SW480 (cell line): Measurements from ENCODE around the gene JAGN1.
A peak's percentile ranks its signal among the peaks of the same experiment; 100 is the strongest.
"Not testable (repeated sequence)": the region's sequence is repeated elsewhere in the genome, so short reads cannot be mapped to it uniquely, and the experiment has no call there.

Source experiments
- DNase-seq: peaks from one replicate; pipeline ENCODE4 v3.0.0-alpha.2; 2016; ENCODE audit warnings: low spot score

Gene JAGN1

DNA sequence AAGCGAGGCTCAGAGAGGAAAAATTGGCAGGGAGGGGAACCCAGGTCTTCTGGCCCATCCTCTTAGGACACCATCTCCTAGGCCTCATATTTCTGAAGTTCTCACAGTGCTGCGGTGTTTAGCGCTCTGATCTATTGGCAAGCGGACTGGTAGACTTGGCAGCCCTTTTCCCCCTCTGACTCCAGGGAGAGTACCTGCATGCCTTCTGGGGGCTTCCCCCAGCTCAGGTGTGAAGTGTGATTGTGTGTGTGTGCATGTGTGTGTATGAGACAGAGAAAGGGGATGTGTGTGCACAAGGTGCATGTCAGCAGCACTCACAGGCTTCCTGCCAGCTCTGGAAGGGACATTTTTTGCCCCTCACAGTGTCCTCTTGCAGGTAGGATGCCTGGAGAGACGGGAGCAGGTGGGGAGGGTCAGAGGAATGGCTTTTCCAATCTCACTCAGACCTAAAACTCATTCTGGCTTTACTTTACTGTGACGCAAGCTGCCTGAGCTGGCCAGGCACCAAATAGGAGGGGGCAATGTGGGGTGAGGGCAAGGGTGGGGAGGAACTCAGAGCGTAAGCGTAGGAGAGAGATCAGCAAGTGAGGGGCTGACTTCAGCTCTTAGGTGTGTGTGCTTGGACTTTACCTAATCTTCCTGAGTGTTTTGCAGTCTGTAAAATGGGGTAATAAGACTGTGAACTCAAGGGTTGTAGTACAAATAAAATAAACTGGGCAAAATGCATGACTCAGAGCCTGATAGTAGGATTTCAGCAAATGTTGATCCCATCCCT is 8.2 kb downstream of the JAGN1 start:
- DNase-seq = no peak

GRCh38 chr3:9899289-9899791 is 8.9 kb downstream of the JAGN1 start:
- DNase-seq = no peak

DNA sequence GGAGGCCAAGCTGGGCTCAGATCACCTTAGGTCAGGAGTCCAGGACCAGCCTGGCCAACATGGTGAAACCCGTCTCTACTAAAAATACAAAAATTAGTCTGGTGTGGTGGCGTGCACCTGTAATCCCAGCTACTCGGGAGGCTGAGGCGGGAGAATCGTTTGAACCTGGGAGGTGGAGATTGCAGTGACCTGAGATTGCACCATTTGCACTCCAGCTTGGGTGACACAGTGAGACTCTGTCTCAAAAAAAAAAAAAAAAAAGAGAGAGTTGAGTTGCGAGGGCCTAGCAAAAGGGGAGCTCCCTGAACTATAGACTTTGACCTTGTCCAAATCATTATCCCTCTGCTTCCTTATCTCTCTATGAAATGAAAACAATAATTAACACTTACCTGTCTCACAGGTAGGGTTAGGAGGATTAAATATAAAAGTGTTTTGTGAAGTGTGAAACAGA is 10.6 kb downstream of the JAGN1 start:
- not testable (repeated sequence) for DNase-seq

GRCh38 chr3:9901967-9902366 is 11.6 kb downstream of the JAGN1 start:
- no peak for DNase-seq

GRCh38 chr3:9902372-9903237 is 12.2 kb downstream of the JAGN1 start, which contains the start of gene IL17RE:
TSS of gene IL17RE (plus strand) at chr3:9902848. CDS start at chr3:9902933, 85 bp downstream.
- peak; percentile 51 for DNase-seq

GRCh38 chr3:9903238-9903624 is 12.8 kb downstream of the JAGN1 start:
- DNase-seq = no peak

DNA sequence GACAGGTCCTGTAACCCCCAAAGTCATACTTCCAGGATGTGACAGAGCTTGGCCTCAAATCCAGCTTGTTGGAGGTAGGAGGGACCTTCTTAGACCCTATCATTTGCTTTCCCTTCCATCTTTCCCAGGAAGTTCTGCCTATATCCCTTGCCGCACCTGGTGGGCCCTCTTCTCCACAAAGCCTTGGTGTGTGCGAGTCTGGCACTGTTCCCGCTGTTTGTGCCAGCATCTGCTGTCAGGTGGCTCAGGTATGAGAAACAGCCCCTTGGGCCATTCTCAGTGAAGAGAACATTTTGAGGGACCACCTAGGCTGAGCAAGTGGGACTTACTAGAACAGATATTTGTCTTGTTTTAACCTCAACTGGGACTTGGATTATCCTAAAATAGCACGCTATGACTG is 13.5 kb downstream of the JAGN1 start:
- no peak for DNase-seq

DNA sequence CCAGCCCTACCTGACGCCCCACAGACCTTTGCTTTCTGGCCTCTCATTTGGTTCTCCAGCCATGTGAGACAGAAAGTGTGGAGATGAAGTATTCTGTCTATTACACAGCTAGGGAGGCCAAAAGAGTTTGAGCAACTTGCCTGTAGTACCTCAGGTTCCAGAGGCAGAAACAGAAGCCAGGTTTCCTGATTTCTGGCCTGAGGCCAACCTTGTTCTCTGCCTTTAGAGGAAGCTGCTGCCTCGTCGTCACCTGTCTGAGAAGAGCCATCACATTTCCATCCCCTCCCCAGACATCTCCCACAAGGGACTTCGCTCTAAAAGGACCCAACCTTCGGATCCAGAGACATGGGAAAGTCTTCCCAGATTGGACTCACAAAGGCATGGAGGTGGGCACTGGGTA is 16.1 kb downstream of the JAGN1 start:
- DNase-seq = no peak

DNA sequence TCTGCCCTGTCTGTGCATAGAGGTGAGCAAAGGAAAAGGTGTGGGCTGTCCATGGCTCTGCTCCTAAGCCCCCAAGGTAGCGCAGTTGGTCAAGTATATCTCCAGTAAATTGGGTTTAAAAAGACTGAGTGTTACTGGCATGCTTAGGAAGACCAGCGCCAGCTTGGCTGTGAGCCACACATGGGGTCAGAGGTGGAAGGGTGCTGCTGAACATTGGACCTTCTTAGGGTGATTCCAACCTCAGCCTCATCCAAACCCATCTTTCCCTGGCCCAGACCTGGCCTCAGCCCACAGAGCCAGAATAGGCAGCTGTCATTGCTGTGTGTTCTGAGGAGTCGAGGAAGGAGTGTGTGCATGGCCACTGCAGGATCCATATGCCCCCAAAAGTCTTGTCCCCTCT is 17.9 kb downstream of the JAGN1 start:
- no peak for DNase-seq

GRCh38 chr3:9909221-9910013 is 19.0 kb downstream of the JAGN1 start:
- no peak for DNase-seq

GRCh38 chr3:9911863-9912262 is 21.5 kb downstream of the JAGN1 start:
- no peak for DNase-seq

DNA sequence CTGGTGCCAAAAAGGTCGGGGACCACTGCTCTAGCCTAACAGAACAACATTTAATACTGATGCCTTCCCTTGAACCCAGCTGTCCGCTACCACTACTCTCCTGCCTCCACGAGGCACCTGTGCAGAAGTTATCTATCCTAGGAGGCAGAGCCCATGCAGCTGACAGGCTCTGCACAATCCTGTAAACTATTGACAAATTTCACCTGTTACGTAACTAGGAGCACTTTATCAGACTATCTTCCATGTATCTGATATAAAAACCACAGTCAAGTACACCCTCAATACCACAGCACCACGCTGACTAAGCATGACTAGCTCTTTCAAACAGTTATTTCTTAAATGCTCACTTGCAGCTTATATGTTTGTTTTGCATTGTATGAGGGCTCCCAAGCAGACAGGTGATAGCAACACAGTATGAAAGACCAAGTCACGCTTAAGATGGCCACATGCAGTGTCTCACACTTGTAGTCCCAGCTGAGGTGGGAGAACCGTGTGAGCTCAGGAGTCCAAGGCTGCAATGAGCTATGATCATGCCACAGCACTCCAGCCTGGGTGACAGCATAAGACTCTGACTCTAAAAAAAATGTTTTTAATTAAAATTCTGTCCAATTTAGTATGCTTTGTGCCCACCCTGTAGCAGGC is 22.0 kb downstream of the JAGN1 start:
- no peak for DNase-seq

DNA sequence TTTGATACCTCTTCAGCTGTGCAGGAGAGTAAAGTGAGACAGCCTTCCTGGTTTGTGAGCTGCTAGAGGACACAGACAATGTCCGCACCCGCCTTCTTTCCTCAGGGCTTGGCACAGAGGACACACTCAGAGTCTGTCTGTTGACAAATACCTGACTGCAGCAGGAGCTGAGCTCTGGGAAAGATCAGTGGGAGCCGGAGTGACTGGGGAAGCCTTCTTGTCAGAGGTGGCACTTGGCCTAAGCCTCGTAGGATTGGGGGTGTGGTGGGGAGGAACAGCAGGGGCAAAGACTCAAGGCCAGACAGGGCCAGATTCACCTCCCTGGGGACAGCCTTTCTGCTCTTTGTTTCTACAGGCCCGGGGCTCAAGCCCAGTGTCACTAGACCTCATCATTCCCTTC is 23.2 kb downstream of the JAGN1 start:
- no peak for DNase-seq

- no peak for DNase-seq
Measured at GRCh38 chr3:9914011-9914410, 23.6 kb downstream of the JAGN1 start.

DNA sequence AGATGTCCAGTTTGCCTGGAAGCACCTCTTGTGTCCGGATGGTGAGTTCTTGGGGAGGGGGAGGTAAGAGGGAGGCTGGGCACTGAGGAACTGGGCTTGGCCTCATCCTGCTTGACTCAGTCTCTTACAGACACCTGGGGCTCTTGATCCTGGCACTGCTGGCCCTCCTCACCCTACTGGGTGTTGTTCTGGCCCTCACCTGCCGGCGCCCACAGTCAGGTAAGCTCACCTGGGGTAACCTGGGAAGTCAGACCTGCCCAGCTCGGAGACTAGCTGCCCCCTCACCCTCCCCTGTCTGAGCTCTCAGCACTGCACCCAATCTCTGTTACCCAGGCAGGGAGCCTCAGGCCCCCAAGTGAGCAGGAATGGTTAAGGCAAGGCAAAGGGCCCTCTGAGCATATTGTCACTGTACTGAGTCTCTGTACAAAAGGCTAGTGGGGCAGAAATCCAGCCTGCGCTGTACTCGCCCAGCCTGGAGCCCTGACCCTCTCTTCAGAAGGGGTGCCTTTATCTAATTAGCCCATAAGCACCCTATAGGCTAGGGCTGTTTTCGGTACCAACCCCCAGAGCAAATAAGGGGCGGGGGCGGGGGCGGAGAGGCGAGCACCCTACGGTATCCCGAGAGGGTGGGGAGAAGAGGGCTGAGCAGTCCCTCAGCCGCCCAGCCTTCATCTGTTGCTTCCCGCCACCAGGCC is 24.3 kb downstream of the JAGN1 start:
- DNase-seq = no peak

- DNase-seq = peak; percentile 52
Measured at GRCh38 chr3:9915254-9916141, 25.1 kb downstream of the JAGN1 start.

GRCh38 chr3:9916346-9916733 is 25.9 kb downstream of the JAGN1 start:
- no peak for DNase-seq

GRCh38 chr3:9916734-9917680 is 26.6 kb downstream of the JAGN1 start, which contains the start of gene IL17RC:
TSS of gene IL17RC (plus strand) at chr3:9917098. CDS start at chr3:9917316, 218 bp downstream.
- DNase-seq = peak; percentile 85

DNA sequence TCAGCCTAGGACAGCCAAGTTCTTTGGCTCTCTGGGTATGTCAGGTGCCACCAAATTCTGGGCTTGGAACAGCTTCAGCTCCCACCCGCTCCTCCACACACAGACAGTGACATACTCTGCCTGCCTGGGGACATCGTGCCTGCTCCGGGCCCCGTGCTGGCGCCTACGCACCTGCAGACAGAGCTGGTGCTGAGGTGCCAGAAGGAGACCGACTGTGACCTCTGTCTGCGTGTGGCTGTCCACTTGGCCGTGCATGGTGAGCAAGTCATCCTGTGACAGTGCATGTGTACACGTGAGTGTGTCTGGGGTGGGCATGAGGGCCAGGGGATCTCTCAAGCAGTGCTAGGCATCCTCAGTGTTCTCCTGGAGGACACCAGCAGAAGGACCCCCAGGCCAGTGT is 27.4 kb downstream of the JAGN1 start:
- DNase-seq = no peak
